Neural crest cell (in vitro differentiated cells): ENCODE measurements around the gene SPEG. TPM values are rescaled to one million over a fixed set of nuclear protein-coding genes. Genes with fewer than 3 reads are reported as not detected.

Experiments
- DNase-seq: peaks from one replicate; pipeline ENCODE4 v3.0.0; 2021; ENCODE audit warnings: low read depth, mixed read lengths, low spot score
- H3K27ac Mint-ChIP-seq: one replicate; pipeline ENCODE4 v1.8.0; 2021; ENCODE audit warnings: mild to moderate bottlenecking, mixed read lengths; ENCODE audit not compliant: unreplicated experiment
- H3K27me3 Mint-ChIP-seq: 2 replicates; pipeline ENCODE4 v1.8.0; 2021; ENCODE audit warnings: low read depth, mild to moderate bottlenecking, mixed read lengths
- H3K36me3 Mint-ChIP-seq: 2 replicates; pipeline ENCODE4 v1.8.0; 2021; ENCODE audit warnings: low read depth, mild to moderate bottlenecking, mixed read lengths
- H3K4me1 Mint-ChIP-seq: 2 replicates; pipeline ENCODE4 v1.8.0; 2021; ENCODE audit warnings: mixed read lengths
- H3K4me3 Mint-ChIP-seq: one replicate; pipeline ENCODE4 v1.8.0; 2021; ENCODE audit warnings: mild to moderate bottlenecking, mixed read lengths
- H3K9me3 Mint-ChIP-seq: 2 replicates; pipeline ENCODE4 v1.8.0; 2021; ENCODE audit warnings: mixed read lengths
- total RNA-seq: library from RNA; stranded (reverse); gene quantifications from 2 replicates; pipeline ENCODE4 v1.2.1, GENCODE V29; 2021
- TF ChIP-seq, protein P1 (sequence below): fragments of 200-600 bp; sonication (generic); conservative IDR thresholded peaks from 2 replicates; pipeline ENCODE4 v1.5.0; 2021; ENCODE audit warnings: antibody characterized with exemption, mild to moderate bottlenecking

Gene SPEG
- total RNA-seq, 1 donor from 2014 or later, result 13.4 TPM

- H3K4me3 Mint-ChIP-seq, result peak overlapping the region; percentile 61
- peaks cover 70% of the 10 kb centered on the region for H3K4me1 Mint-ChIP-seq
- TF ChIP-seq, protein P1, sequence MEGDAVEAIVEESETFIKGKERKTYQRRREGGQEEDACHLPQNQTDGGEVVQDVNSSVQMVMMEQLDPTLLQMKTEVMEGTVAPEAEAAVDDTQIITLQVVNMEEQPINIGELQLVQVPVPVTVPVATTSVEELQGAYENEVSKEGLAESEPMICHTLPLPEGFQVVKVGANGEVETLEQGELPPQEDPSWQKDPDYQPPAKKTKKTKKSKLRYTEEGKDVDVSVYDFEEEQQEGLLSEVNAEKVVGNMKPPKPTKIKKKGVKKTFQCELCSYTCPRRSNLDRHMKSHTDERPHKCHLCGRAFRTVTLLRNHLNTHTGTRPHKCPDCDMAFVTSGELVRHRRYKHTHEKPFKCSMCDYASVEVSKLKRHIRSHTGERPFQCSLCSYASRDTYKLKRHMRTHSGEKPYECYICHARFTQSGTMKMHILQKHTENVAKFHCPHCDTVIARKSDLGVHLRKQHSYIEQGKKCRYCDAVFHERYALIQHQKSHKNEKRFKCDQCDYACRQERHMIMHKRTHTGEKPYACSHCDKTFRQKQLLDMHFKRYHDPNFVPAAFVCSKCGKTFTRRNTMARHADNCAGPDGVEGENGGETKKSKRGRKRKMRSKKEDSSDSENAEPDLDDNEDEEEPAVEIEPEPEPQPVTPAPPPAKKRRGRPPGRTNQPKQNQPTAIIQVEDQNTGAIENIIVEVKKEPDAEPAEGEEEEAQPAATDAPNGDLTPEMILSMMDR, result no peak
- no peak for DNase-seq
- H3K27ac Mint-ChIP-seq, result peak overlapping the region; percentile 57
- H3K36me3 Mint-ChIP-seq, result no peaks in the 10 kb centered on the region
- H3K27me3 Mint-ChIP-seq, result peaks cover 64% of the 10 kb centered on the region
- no peaks in the 10 kb centered on the region for H3K9me3 Mint-ChIP-seq
These were observed 82.2 kb downstream of the SPEG start for GRCh38 chr2:219516888-219517287.

DNA sequence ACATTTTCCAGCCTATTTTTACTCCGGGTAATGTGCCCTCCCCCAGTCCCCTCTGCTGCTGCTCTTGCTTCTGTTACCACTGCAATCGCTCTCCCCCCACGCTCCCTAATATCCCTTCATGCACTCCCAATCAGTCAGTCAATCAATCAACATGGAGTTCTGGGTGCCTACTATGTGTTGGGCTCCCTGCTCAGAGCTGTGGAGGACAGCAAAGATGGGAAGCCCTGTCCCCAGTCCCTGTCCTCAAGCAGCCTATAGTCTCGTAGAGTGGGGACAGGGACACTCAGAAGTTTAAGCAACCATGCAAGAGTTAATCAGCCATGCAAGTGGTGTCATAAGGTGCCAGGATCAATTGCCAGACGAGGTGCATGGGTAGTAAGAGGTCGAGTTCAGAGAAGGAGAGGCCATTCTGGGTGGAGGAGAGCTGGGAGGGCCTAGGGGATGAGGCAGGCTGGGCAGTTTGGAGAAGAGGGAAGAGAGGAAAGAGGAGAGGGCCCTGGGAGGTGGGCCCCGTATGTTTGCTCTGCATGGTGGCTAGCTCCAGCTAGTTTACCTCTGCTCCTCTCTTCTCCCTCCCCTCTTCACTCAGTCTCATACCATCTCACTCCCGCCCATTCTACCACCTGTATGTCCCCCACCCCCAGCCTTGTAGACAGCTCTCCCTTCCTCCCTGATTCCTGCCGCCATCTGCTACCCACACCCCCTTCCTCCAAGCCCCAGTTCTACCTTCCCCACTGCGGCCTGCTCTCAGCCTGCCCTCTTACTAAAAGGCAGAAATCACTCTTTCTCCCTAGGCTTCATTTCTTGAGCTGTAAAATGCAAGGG is 83.5 kb downstream of the SPEG start:
- Mint-ChIP-seq H3K27ac (no peak overlapping the region), H3K4me1 (peaks cover 66% of the 10 kb centered on the region), H3K9me3 (no peaks in the 10 kb centered on the region), H3K36me3 (no peaks in the 10 kb centered on the region), H3K27me3 (peaks cover 58% of the 10 kb centered on the region), H3K4me3 (no peak overlapping the region)
- TF ChIP-seq, protein P1, result no peak
- DNase-seq, result no peak

GRCh38 chr2:219519526-219519916 is 84.9 kb downstream of the SPEG start:
- H3K27ac Mint-ChIP-seq, result no peak overlapping the region
- TF ChIP-seq, protein P1, result no peak
- DNase-seq, result no peak
- no peaks in the 10 kb centered on the region for H3K36me3 Mint-ChIP-seq
- H3K9me3 Mint-ChIP-seq, result no peaks in the 10 kb centered on the region
- H3K4me3 Mint-ChIP-seq, result no peak overlapping the region
- H3K4me1 Mint-ChIP-seq, result peaks cover 57% of the 10 kb centered on the region
- H3K27me3 Mint-ChIP-seq, result peaks cover 54% of the 10 kb centered on the region

DNA sequence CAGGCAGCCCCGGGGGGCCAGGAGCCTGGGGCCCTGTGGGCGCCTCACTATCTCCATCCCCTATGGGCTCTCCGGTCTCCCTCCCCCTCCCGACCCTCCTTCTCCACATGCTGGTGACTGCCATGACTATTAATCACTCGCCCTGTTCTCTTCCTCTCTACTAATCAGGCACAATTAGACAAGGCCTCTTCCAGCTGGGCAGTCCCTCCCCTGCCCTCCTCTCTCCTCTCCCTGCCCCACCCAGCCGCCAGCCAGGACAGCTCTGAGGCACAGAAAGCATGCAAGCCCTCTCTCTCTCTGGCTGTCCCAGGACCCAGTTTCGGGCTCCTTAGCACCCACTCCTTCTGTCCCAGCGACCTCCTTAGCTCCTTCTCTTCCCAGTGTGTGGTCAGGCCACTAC is 85.4 kb downstream of the SPEG start:
- DNase-seq, result no peak
- peaks cover 53% of the 10 kb centered on the region for H3K27me3 Mint-ChIP-seq
- no peak overlapping the region for H3K4me3 Mint-ChIP-seq
- no peak overlapping the region for H3K27ac Mint-ChIP-seq
- peaks cover 59% of the 10 kb centered on the region for H3K4me1 Mint-ChIP-seq
- H3K36me3 Mint-ChIP-seq, result no peaks in the 10 kb centered on the region
- H3K9me3 Mint-ChIP-seq, result no peaks in the 10 kb centered on the region
- TF ChIP-seq, protein P1, result no peak

- TF ChIP-seq, protein P1, result peak; percentile 72
- peak overlapping the region; percentile 64 for H3K4me3 Mint-ChIP-seq
- no peak for DNase-seq
- no peak overlapping the region for H3K27ac Mint-ChIP-seq
- H3K4me1 Mint-ChIP-seq, result peaks cover 61% of the 10 kb centered on the region
- no peaks in the 10 kb centered on the region for H3K9me3 Mint-ChIP-seq
- H3K36me3 Mint-ChIP-seq, result no peaks in the 10 kb centered on the region
- H3K27me3 Mint-ChIP-seq, result peaks cover 50% of the 10 kb centered on the region
These were observed 86.6 kb downstream of the SPEG start for GRCh38 chr2:219521066-219521880.
